T1000 (cell line): ENCODE data around the gene ACBD3.

Experiments used
- DNase-seq: peaks from one replicate; lab custom pipeline; 2025; ENCODE audit warnings: mixed read lengths; lab: John Stamatoyannopoulos, UW

ACBD3 gene

GRCh38 chr1:226111883-226112261 lies 74.7 kb downstream of the ACBD3 start:
- DNase-seq: no peak

GRCh38 chr1:226111098-226111882 lies 75.3 kb downstream of the ACBD3 start:
- DNase-seq: no peak

GRCh38 chr1:226110249-226111097 lies 76.1 kb downstream of the ACBD3 start:
- no peak for DNase-seq

- peak; percentile 66 for DNase-seq
Measured at GRCh38 chr1:226109829-226110248, 76.7 kb downstream of the ACBD3 start.

- no peak for DNase-seq
Measured at GRCh38 chr1:226108935-226109828, 77.4 kb downstream of the ACBD3 start.

- no peak for DNase-seq
Measured at GRCh38 chr1:226107471-226108460, 78.8 kb downstream of the ACBD3 start.

GRCh38 chr1:226104671-226105121 lies 81.8 kb downstream of the ACBD3 start:
- DNase-seq: no peak

- DNase-seq: no peak
Measured at GRCh38 chr1:226100436-226101391, 85.8 kb downstream of the ACBD3 start.

GRCh38 chr1:226098870-226099835 lies 87.4 kb downstream of the ACBD3 start:
- DNase-seq: no peak

GRCh38 chr1:226097866-226098625 lies 88.5 kb downstream of the ACBD3 start:
- no peak for DNase-seq

GRCh38 chr1:226095286-226095685 lies 91.3 kb downstream of the ACBD3 start:
- DNase-seq: no peak
